GM12878 (cell line): Measurements from ENCODE around the gene PPAT. TPM values are rescaled to one million over a fixed set of nuclear protein-coding genes. Genes with fewer than 3 reads are reported as not detected.

Experiments used
- EZH2 ChIP-seq: IDR thresholded peaks from 2 replicates; pipeline ENCODE4 v1.6.1; 2012; ENCODE audit warnings: low read depth, mild to moderate bottlenecking, control low read depth, inconsistent platforms, low read length, borderline replicate concordance; ENCODE audit not compliant: control insufficient read depth
- IKZF1 ChIP-seq: fragments of 450-650 bp; conservative IDR thresholded peaks from 2 replicates; pipeline ENCODE4 v1.6.1; 2017; ENCODE audit warnings: antibody characterized with exemption, mild to moderate bottlenecking
- TCF3 ChIP-seq: IDR thresholded peaks from 2 replicates; pipeline ENCODE4 v1.6.1; 2012; ENCODE audit warnings: low read depth, mild to moderate bottlenecking, low read length, borderline replicate concordance; ENCODE audit not compliant: insufficient read depth
- polyA plus RNA-seq, 11 experiments: library from polyadenylated mRNA; depleted of rRNA in 4 of 11; unstranded in 6 of 11; stranded (reverse) in 5 of 11; fragments of >200 nt; fragmentation: Nextera tagmentation in 4 of 11; fragmentation: Illumina TruSeq in 1 of 11; extraction: Ambion mirVana in 4 of 11; extraction: Trizol in 1 of 11; gene quantifications; 1 replicate in 1 of 11; 2 replicates in 10 of 11; pipeline versions ENCODE4 v1.2.1 to v1.2.3, GENCODE V29; 2011 to 2016; ENCODE audit warnings: inconsistent platforms in 2 of 11, missing spikeins in 2 of 11, low read depth in 1 of 11
- total RNA-seq, 4 experiments: library from RNA; depleted of rRNA in 3 of 4; stranded (reverse); fragments of >200 nt in 3 of 4; fragmentation: Illumina TruSeq in 1 of 4; extraction: Trizol in 1 of 4; gene quantifications; 2 replicates each; pipeline versions ENCODE4 v1.2.1 to v1.2.3, GENCODE V29; 2013 to 2021
- TF ChIP-seq, protein P1 (sequence below): fragments of 450-650 bp; IDR thresholded peaks from 2 replicates; pipeline ENCODE4 v1.6.1; 2016; ENCODE audit warnings: mild to moderate bottlenecking, moderate library complexity, borderline replicate concordance
- TF ChIP-seq, protein P2 (sequence below): fragments of 450-650 bp; IDR thresholded peaks from 2 replicates; pipeline ENCODE4 v1.6.1; 2018; ENCODE audit warnings: borderline replicate concordance, mild to moderate bottlenecking; ENCODE audit not compliant: partially characterized antibody

PPAT gene
- total and polyA plus RNA-seq, 10 of the 15 experiments (the other 5 are each of a cell fraction or from before 2014, with no cell fraction given), result 24.9 to 50.7 (median 38.0) TPM

DNA sequence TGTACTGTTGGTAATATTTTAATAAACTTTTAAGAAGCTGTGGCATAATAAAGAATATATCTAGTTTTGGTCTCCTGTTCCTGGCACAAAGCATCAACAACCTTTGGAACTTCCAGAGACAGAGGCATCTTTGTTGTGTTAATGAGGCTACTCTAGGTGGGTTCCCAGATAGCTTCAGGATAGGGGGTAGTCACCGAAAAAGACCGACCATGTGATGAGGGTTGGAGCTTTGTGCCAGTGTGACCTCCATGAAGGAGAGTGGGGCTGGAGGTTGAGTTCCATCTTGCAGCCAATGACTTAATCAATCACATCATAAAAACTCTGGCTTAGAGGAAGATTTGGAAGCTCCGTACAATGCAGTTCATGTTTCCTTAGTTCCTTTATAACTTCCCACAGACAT, 9.9 kb downstream of the PPAT start (continued):
- TF ChIP-seq, protein P1, sequence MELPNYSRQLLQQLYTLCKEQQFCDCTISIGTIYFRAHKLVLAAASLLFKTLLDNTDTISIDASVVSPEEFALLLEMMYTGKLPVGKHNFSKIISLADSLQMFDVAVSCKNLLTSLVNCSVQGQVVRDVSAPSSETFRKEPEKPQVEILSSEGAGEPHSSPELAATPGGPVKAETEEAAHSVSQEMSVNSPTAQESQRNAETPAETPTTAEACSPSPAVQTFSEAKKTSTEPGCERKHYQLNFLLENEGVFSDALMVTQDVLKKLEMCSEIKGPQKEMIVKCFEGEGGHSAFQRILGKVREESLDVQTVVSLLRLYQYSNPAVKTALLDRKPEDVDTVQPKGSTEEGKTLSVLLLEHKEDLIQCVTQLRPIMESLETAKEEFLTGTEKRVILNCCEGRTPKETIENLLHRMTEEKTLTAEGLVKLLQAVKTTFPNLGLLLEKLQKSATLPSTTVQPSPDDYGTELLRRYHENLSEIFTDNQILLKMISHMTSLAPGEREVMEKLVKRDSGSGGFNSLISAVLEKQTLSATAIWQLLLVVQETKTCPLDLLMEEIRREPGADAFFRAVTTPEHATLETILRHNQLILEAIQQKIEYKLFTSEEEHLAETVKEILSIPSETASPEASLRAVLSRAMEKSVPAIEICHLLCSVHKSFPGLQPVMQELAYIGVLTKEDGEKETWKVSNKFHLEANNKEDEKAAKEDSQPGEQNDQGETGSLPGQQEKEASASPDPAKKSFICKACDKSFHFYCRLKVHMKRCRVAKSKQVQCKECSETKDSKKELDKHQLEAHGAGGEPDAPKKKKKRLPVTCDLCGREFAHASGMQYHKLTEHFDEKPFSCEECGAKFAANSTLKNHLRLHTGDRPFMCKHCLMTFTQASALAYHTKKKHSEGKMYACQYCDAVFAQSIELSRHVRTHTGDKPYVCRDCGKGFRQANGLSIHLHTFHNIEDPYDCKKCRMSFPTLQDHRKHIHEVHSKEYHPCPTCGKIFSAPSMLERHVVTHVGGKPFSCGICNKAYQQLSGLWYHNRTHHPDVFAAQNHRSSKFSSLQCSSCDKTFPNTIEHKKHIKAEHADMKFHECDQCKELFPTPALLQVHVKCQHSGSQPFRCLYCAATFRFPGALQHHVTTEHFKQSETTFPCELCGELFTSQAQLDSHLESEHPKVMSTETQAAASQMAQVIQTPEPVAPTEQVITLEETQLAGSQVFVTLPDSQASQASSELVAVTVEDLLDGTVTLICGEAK, result no peak
- TF ChIP-seq IKZF1, result no peak
- no peak for TF ChIP-seq EZH2
- TF ChIP-seq TCF3, result no peak
- TF ChIP-seq, protein P2, sequence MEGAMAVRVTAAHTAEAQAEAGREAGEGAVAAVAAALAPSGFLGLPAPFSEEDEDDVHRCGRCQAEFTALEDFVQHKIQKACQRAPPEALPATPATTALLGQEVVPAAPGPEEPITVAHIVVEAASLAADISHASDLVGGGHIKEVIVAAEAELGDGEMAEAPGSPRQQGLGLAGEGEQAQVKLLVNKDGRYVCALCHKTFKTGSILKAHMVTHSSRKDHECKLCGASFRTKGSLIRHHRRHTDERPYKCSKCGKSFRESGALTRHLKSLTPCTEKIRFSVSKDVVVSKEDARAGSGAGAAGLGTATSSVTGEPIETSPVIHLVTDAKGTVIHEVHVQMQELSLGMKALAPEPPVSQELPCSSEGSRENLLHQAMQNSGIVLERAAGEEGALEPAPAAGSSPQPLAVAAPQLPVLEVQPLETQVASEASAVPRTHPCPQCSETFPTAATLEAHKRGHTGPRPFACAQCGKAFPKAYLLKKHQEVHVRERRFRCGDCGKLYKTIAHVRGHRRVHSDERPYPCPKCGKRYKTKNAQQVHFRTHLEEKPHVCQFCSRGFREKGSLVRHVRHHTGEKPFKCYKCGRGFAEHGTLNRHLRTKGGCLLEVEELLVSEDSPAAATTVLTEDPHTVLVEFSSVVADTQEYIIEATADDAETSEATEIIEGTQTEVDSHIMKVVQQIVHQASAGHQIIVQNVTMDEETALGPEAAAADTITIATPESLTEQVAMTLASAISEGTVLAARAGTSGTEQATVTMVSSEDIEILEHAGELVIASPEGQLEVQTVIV, result no peak
